DMS 273 (cell line): Measurements from ENCODE around the gene PIGW.

Experiments used
- DNase-seq: peaks from one replicate; lab custom pipeline; 2025; ENCODE audit not compliant: unreplicated experiment; lab: John Stamatoyannopoulos, UW

PIGW gene

GRCh38 chr17:36545077-36545464 is 10.3 kb downstream of the PIGW start:
- DNase-seq = no peak

- peak; percentile 99 for DNase-seq
Observed at GRCh38 chr17:36545465-36546417, 11.0 kb downstream of the PIGW start.

- DNase-seq = peak; percentile 16
Observed at GRCh38 chr17:36546418-36547093, 11.8 kb downstream of the PIGW start.

- DNase-seq = no peak
Observed at GRCh38 chr17:36547776-36548175, 13.0 kb downstream of the PIGW start.

GRCh38 chr17:36550491-36551417 is 16.0 kb downstream of the PIGW start:
- no peak for DNase-seq

GRCh38 chr17:36553459-36553858 is 18.7 kb downstream of the PIGW start:
- DNase-seq = no peak

- DNase-seq = no peak
Observed at GRCh38 chr17:36566081-36566480, 31.3 kb downstream of the PIGW start.

GRCh38 chr17:36575028-36575427 is 40.2 kb downstream of the PIGW start:
- no peak for DNase-seq

- no peak for DNase-seq
Observed at GRCh38 chr17:36576793-36577192, 42.0 kb downstream of the PIGW start.

GRCh38 chr17:36578671-36579070 is 43.9 kb downstream of the PIGW start:
- DNase-seq = no peak

- no peak for DNase-seq
Observed at GRCh38 chr17:36583787-36584186, 49.0 kb downstream of the PIGW start.

- DNase-seq = no peak
Observed at GRCh38 chr17:36586138-36586537, 51.4 kb downstream of the PIGW start.
